ES-I3 (cell line): Measurements from ENCODE around the gene HAUS6.
"Not testable (repeated sequence)": the region's sequence is repeated elsewhere in the genome, so short reads cannot be mapped to it uniquely, and the experiment has no call there.

ENCODE experiments used
- H3K36me3 ChIP-seq: 2 replicates; pipeline ENCODE4 v1.6.1; 2013; ENCODE audit warnings: mild to moderate bottlenecking, low read length, control low read depth, moderate library complexity; ENCODE audit not compliant: insufficient read depth
- H3K4me1 ChIP-seq: 2 replicates; pipeline ENCODE4 v1.6.1; 2013; ENCODE audit warnings: mild to moderate bottlenecking, control low read depth, low read length; ENCODE audit not compliant: insufficient read depth
- H3K9ac ChIP-seq: 2 replicates; pipeline ENCODE4 v1.6.1; 2013; ENCODE audit warnings: low read depth, mild to moderate bottlenecking, low read length, moderate library complexity
- H3K9me3 ChIP-seq: 2 replicates; pipeline ENCODE4 v1.6.1; 2013; ENCODE audit warnings: mild to moderate bottlenecking, low read length, moderate library complexity; ENCODE audit not compliant: control insufficient read depth, insufficient read depth

The HAUS6 gene

GRCh38 chr9:19030899-19031298 is 71.8 kb downstream of the HAUS6 start:
- H3K9ac ChIP-seq: no peak overlapping the region
- H3K36me3 ChIP-seq: no peaks in the 10 kb centered on the region
- H3K9me3 ChIP-seq: no peaks in the 10 kb centered on the region
- no peaks in the 10 kb centered on the region for H3K4me1 ChIP-seq

- no peaks in the 10 kb centered on the region for H3K4me1 ChIP-seq
- H3K9ac ChIP-seq: no peak overlapping the region
- no peaks in the 10 kb centered on the region for H3K36me3 ChIP-seq
- no peaks in the 10 kb centered on the region for H3K9me3 ChIP-seq
These were observed 73.8 kb downstream of the HAUS6 start for GRCh38 chr9:19028835-19029451.

DNA sequence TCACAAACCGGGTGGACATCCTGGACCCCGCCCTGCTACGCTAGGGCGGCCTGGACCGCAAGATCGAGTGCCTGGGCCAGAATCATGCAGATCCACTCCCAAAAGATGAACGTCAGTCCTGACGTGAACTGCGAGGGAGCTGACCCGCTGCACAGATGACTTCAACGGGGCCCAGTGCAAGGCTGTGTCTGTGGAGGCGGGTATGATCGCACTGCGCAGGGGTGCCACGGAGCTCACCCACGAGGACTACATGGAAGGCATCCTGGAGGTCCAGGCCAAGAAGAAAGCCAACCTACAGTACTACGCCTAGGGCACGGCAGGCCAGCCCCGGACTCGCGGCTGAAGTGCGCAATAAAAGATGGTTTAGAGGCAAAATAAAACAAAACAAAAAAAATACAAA is 74.9 kb downstream of the HAUS6 start:
- Histone ChIP-seq H3K4me1 (no peaks in the 10 kb centered on the region), H3K9ac (no peak overlapping the region), H3K9me3 (no peaks in the 10 kb centered on the region)

GRCh38 chr9:19026375-19026774 is 76.3 kb downstream of the HAUS6 start:
- H3K36me3 ChIP-seq: no peaks in the 10 kb centered on the region
- H3K9me3 ChIP-seq: no peaks in the 10 kb centered on the region
- H3K9ac ChIP-seq: no peak overlapping the region
- no peaks in the 10 kb centered on the region for H3K4me1 ChIP-seq

More for the DNA sequence above, 74.9 kb downstream of the HAUS6 start:
- no peaks in the 10 kb centered on the region for H3K36me3 ChIP-seq

- no peaks in the 10 kb centered on the region for H3K4me1 ChIP-seq
- no peaks in the 10 kb centered on the region for H3K36me3 ChIP-seq
- H3K9me3 ChIP-seq: no peaks in the 10 kb centered on the region
- H3K9ac ChIP-seq: no peak overlapping the region
These were observed 79.6 kb downstream of the HAUS6 start for GRCh38 chr9:19023078-19023477.

DNA sequence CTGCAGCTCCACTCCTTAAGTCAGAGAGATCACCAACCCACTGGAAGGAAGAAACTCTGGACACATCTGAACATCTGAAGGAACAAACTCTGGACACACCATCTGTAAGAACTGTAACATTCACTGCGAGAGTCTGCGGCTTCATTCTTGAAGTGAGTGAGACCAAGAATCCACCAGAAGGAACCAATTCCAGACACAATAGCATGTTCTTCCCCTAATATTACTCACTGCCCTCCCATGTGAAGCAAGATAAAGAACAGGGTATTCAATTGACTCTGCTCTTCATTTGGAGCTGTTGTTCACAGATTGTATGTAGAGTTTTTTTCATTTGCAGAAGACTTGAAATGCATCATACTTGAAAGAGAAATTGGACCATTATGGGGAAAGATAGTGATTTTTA is 80.5 kb downstream of the HAUS6 start:
- no peak overlapping the region for H3K9ac ChIP-seq
- no peaks in the 10 kb centered on the region for H3K4me1 ChIP-seq
- no peaks in the 10 kb centered on the region for H3K9me3 ChIP-seq
- no peaks in the 10 kb centered on the region for H3K36me3 ChIP-seq

DNA sequence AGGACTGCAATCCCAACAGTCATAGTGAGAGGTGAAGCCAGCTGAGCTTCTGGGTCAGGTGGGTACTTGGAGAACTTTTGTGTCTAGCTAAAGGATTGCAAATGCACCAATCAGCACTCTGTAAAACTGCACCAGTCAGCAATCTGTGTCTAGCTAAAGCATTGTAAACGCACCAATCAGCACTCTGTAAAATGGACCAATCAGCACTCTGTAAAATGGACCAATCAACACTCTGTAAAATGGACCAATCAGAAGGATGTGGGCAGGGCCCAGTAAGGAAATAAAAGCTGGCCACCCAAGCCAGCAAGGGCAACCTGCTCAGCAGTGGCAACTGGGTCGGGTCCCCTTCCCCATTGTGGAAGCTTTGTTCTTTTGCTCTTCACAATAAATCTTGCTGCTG is 81.1 kb downstream of the HAUS6 start:
- H3K9ac ChIP-seq, H3K36me3 ChIP-seq, H3K9me3 ChIP-seq, H3K4me1 ChIP-seq: not testable (repeated sequence)

DNA sequence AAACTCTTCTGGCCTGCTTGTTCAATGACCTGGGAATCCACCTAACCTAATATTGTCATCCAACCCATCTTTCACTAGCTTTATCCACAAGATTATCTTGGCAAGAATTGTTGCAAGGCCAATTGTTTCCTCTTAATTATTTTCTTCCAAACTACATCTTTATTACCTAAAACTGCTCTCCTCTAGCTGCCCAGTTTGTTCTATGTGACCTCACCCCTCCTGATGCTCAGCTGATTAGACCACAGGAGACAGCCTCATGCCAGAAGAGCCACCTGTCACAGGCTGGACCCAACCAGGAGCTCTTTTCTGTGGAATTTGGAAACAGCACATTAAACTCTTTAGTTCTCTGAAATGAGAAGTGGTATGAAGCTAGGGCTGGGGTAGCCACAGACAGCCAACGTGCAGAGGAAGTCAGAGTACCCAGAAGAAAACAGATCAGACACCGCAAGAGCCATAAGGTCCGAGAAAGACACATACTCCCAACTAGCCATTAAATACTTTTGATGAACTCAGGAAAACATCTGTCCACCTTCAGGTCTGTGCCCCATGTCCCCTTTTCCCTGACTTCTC is 81.7 kb downstream of the HAUS6 start:
- Histone ChIP-seq H3K9ac (no peak overlapping the region), H3K9me3 (no peaks in the 10 kb centered on the region), H3K36me3 (no peaks in the 10 kb centered on the region), H3K4me1 (no peaks in the 10 kb centered on the region)

GRCh38 chr9:19018201-19018600 is 84.5 kb downstream of the HAUS6 start:
- Histone ChIP-seq H3K9ac (no peak overlapping the region), H3K4me1 (no peaks in the 10 kb centered on the region), H3K9me3 (no peaks in the 10 kb centered on the region)

DNA sequence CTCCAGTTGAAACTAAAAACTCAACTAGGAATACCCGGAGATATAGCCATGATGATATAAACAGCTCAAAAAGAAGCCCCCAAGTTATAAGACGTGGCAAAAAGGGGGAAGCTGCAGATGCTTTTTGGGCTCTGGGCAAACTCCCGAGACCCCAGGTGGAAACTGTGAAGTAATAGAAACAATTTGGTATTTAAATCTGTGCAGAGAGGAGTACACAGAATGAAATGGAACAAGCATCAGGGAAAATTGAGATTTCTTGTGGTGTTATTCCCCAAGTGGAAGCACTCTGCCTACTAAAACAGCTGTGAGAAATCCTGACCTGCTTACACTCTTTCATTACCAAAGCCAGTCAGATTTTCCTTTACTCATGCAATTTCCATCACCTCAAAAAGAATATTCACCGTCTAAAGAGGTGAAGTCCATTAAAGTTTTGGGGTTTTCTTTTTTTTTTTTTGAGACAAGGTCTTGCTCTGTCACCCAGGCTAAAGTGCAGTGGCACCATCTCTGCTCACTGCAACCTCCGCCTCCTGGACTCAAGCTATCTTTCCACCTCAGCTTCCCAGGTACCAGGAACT is 93.2 kb downstream of the HAUS6 start:
- Histone ChIP-seq H3K4me1 (no peaks in the 10 kb centered on the region), H3K9ac (no peak overlapping the region), H3K36me3 (no peaks in the 10 kb centered on the region; the same call in 1 of the 2 replicates), H3K9me3 (no peaks in the 10 kb centered on the region)

More at GRCh38 chr9:19018201-19018600, 84.5 kb downstream of the HAUS6 start:
- H3K36me3 ChIP-seq: no peaks in the 10 kb centered on the region
